ENCODE measurements around the gene DHODH.
"Not testable (repeated sequence)": the region's sequence is repeated elsewhere in the genome, so short reads cannot be mapped to it uniquely, and the experiment has no call there.

- TF ChIP-seq POLR2A (IDR thresholded peaks at IDR 0.05; ENCODE audit: low read depth, low read length); CTCF (IDR thresholded peaks at IDR 0.05; ENCODE audit: extremely low read depth in 1 of 2, insufficient read depth in 1 of 2, low read depth in 1 of 2, low read length in 2 of 2); EZH2 (IDR thresholded peaks at IDR 0.05; ENCODE audit: borderline replicate concordance, low read depth, low read length, severe bottlenecking); MAX (IDR thresholded peaks at IDR 0.05; ENCODE audit: insufficient read depth, insufficient read length); POLR2AphosphoS5 (IDR thresholded peaks at IDR 0.05; ENCODE audit: insufficient read depth, low read depth, low read length); MYC (IDR thresholded peaks at IDR 0.05; ENCODE audit: low read depth, low read length); GATA2 (IDR thresholded peaks at IDR 0.05; ENCODE audit: insufficient read depth, insufficient read length, low read depth, low read length): not testable (repeated sequence)
Observed at GRCh38 chr16:72075067-72075466, 66.5 kb downstream of the DHODH start.
